ENCODE data around the gene PRELID3B. TPM values are rescaled to one million over a fixed set of nuclear protein-coding genes. Genes with fewer than 3 reads are reported as not detected.

Gene PRELID3B
- total RNA-seq, 1 experiment from 2014 or later = 129 TPM

GRCh38 chr20:59001068-59001448 lies 41.5 kb downstream of the PRELID3B start:
- no TSS peak for BruUV-seq (replicated peaks)
- no peaks in the 10 kb centered on the region for H3K9me2 ChIP-seq (ENCODE audit: insufficient read depth)
- no peak overlapping the region for H2AFZ ChIP-seq (ENCODE audit: low read depth, low read length, poor library complexity, severe bottlenecking)
- H3K27ac ChIP-seq (ENCODE audit: low read depth, low read length) = no peak overlapping the region
- H3K4me1 ChIP-seq (ENCODE audit: control insufficient read depth in 1 of 2, insufficient read depth in 2 of 2, low read length in 2 of 2) = peaks cover 4 to 12% of the 10 kb centered on the region in 2 experiments
- H3K4me2 ChIP-seq (ENCODE audit: low read length) = no peak overlapping the region
- peaks cover 12 to 21% of the 10 kb centered on the region in 2 experiments; a peak in 3 of 4 replicates for H3K36me3 ChIP-seq (ENCODE audit: control insufficient read depth in 1 of 2, insufficient read depth in 2 of 2, low read length in 2 of 2)
- ChIA-PET RAD21 (ENCODE audit: low non-redundant PET in 1 of 2, low total read pairs in 2 of 2, uncharacterized antibody in 2 of 2, unreplicated experiment in 2 of 2) (no interaction called here), POLR2A (no interaction called here), CTCF (no interaction called here)
- H3K9ac ChIP-seq (ENCODE audit: low read length) = no peak overlapping the region
- no peak for DNase-seq (ENCODE audit: low read depth, low spot score)
- TF ChIP-seq ELF1 (IDR thresholded peaks at IDR 0.05; ENCODE audit: borderline replicate concordance, low read depth) (no peak), EGR1 (IDR thresholded peaks at IDR 0.05; ENCODE audit: low read depth) (no peak), SIN3A (IDR thresholded peaks at IDR 0.05; ENCODE audit: low read depth) (no peak), ZNF274 (IDR thresholded peaks at IDR 0.05; ENCODE audit: low read depth, low read length) (no peak), FOSL1 (IDR thresholded peaks at IDR 0.05; ENCODE audit: low read depth) (no peak), SP1 (IDR thresholded peaks at IDR 0.05; ENCODE audit: low read depth) (no peak), TCF7L2 (IDR thresholded peaks at IDR 0.05; ENCODE audit: borderline replicate concordance, extremely low read depth, insufficient read depth, insufficient read length) (no peak), SRF (IDR thresholded peaks at IDR 0.05; ENCODE audit: low read depth) (no peak), YY1 (IDR thresholded peaks at IDR 0.05; ENCODE audit: extremely low read depth, insufficient replicate concordance, low read depth, low read length) (no peak), REST (IDR thresholded peaks at IDR 0.05; ENCODE audit: low read depth) (no peak), CBX3 (IDR thresholded peaks at IDR 0.05; ENCODE audit: low read depth) (no peak), POLR2A (IDR thresholded peaks at IDR 0.05; ENCODE audit: borderline replicate concordance, extremely low read depth, insufficient read depth, insufficient read length) (no peak)
- TF ChIP-seq, protein P1, sequence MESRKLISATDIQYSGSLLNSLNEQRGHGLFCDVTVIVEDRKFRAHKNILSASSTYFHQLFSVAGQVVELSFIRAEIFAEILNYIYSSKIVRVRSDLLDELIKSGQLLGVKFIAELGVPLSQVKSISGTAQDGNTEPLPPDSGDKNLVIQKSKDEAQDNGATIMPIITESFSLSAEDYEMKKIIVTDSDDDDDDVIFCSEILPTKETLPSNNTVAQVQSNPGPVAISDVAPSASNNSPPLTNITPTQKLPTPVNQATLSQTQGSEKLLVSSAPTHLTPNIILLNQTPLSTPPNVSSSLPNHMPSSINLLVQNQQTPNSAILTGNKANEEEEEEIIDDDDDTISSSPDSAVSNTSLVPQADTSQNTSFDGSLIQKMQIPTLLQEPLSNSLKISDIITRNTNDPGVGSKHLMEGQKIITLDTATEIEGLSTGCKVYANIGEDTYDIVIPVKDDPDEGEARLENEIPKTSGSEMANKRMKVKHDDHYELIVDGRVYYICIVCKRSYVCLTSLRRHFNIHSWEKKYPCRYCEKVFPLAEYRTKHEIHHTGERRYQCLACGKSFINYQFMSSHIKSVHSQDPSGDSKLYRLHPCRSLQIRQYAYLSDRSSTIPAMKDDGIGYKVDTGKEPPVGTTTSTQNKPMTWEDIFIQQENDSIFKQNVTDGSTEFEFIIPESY (IDR thresholded peaks at IDR 0.05; ENCODE audit: extremely low read depth, insufficient replicate concordance, low read length) = no peak
- TF ChIP-seq, protein P2, sequence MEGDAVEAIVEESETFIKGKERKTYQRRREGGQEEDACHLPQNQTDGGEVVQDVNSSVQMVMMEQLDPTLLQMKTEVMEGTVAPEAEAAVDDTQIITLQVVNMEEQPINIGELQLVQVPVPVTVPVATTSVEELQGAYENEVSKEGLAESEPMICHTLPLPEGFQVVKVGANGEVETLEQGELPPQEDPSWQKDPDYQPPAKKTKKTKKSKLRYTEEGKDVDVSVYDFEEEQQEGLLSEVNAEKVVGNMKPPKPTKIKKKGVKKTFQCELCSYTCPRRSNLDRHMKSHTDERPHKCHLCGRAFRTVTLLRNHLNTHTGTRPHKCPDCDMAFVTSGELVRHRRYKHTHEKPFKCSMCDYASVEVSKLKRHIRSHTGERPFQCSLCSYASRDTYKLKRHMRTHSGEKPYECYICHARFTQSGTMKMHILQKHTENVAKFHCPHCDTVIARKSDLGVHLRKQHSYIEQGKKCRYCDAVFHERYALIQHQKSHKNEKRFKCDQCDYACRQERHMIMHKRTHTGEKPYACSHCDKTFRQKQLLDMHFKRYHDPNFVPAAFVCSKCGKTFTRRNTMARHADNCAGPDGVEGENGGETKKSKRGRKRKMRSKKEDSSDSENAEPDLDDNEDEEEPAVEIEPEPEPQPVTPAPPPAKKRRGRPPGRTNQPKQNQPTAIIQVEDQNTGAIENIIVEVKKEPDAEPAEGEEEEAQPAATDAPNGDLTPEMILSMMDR (IDR thresholded peaks at IDR 0.05 in 2 of 3, conservative IDR thresholded peaks at IDR 0.05 in 1 of 3; ENCODE audit: borderline replicate concordance in 1 of 3, insufficient read depth in 1 of 3, low read depth in 2 of 3, low read length in 2 of 3) = no peak
- no peak overlapping the region for H3K4me3 ChIP-seq (replicated peaks in 1 of 2; ENCODE audit: low read depth in 1 of 2, low read length in 2 of 2)
- no peak for ATAC-seq
- no peaks in the 10 kb centered on the region for H3K27me3 ChIP-seq (ENCODE audit: insufficient read depth, low read length)
- no peaks in the 10 kb centered on the region for H3K9me3 ChIP-seq (ENCODE audit: control insufficient read depth in 1 of 2, insufficient read depth in 1 of 2, low read depth in 1 of 2, low read length in 2 of 2)
- H3K79me2 ChIP-seq (ENCODE audit: insufficient read depth, low read length) = peaks cover 22% of the 10 kb centered on the region; the same call in 1 of the 2 replicates
- no peaks in the 10 kb centered on the region for H4K20me1 ChIP-seq (ENCODE audit: insufficient read depth)
- intact Hi-C loops (cut with micrococcal nuclease) = no loop called here
